GM12801 (cell line): ENCODE results near the gene WFDC1.

ENCODE experiments used
- TF ChIP-seq, protein P1 (sequence below): IDR thresholded peaks from one replicate; pipeline ENCODE4 v1.5.1; 2011; ENCODE audit warnings: control low read depth; ENCODE audit not compliant: insufficient read length; ENCODE audit errors: extremely low read depth

Gene WFDC1

DNA sequence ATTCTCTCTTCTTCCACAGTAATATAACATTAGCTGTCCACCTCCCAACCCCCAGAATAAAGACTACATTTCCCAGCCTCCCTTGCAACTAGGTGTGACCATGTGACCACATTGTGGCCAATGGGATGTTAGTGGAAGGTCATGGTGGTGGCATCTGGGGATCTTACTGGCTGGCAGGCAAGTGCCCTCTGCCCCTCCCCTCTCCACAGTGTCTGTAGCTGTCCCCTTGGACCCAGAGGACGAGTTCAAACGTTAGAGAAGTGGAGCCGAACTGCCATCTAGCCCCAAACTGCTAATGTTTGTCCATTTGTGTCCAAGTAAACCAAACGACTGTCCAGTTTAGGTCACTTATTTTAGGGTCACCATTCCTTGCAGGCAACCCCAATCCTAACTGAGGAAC is 28.2 kb upstream of the WFDC1 start:
- TF ChIP-seq, protein P1, sequence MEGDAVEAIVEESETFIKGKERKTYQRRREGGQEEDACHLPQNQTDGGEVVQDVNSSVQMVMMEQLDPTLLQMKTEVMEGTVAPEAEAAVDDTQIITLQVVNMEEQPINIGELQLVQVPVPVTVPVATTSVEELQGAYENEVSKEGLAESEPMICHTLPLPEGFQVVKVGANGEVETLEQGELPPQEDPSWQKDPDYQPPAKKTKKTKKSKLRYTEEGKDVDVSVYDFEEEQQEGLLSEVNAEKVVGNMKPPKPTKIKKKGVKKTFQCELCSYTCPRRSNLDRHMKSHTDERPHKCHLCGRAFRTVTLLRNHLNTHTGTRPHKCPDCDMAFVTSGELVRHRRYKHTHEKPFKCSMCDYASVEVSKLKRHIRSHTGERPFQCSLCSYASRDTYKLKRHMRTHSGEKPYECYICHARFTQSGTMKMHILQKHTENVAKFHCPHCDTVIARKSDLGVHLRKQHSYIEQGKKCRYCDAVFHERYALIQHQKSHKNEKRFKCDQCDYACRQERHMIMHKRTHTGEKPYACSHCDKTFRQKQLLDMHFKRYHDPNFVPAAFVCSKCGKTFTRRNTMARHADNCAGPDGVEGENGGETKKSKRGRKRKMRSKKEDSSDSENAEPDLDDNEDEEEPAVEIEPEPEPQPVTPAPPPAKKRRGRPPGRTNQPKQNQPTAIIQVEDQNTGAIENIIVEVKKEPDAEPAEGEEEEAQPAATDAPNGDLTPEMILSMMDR: no peak

DNA sequence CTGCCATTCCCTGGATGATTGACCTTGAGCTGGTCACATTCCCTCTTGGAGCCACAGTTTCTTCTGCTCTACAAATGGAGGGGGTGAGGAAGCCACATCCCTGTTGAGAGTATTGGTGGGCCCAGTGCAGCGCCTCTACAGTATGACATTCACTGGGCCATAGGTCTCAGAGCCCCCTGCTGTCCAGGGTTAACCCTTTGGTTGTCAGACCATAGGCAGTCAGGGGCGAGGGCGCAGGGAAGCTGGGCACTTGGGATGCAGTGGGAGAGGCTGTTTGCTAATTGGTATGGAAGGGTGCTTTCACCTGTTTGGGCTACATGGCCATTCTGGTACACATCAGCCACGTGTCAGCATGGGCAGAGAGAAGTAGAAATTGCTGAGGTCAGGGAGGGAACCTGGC is 27.3 kb upstream of the WFDC1 start:
- TF ChIP-seq, protein P1: no peak

DNA sequence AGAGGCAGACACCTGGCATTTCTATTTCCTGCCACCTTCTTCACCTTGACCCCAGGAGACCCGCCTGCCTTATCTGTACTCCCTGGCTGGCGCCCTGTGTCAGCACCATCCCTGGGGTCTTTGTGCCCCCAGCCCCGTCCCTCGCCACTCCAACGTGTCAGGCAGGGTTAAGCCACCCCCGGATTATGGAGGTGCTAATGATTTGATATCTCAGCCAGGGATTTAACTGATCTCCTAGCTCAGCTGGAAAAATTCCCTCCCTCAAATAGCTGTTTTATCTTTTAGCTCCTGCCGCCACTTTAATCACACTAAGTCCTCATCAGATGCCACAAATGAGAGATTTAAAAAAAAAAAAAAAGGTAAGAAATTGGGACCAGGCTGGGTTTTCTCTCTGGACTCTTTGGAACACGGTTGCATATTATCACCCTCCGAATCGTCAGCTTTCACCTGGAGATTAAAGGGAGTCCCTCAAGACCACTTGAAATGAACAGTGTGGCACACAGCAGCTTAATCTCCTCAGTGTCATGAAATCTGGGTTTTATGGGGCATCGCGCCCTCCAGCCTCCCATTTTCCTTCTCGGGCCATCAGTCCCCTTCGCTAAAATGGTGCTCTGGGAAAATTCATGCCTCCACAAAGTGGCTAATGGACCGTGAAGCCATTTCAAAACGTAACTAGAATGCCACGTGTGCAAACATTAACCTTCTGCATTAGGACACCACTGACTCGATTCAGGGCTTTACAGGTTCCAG is 26.2 kb upstream of the WFDC1 start:
- TF ChIP-seq, protein P1: no peak

DNA sequence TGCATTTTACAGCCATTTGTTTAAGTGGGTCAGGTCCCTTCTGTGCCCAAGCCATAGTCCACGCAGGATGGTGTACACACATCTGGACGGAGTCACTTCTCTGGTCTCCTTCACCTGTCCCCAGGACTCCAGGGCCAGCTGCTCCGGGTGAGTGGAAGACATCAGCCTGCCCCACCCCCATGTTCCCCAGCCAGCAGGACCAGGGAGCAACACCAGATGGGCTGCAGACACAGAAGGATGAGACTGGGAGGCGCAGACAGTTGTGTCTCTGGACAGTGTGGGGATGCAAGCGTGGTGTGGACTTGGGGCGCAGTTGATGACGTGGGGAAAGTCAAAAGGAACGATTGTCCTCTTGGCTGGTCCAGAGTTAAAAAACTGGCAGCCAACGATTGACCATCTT is 24.6 kb upstream of the WFDC1 start:
- TF ChIP-seq, protein P1: no peak

DNA sequence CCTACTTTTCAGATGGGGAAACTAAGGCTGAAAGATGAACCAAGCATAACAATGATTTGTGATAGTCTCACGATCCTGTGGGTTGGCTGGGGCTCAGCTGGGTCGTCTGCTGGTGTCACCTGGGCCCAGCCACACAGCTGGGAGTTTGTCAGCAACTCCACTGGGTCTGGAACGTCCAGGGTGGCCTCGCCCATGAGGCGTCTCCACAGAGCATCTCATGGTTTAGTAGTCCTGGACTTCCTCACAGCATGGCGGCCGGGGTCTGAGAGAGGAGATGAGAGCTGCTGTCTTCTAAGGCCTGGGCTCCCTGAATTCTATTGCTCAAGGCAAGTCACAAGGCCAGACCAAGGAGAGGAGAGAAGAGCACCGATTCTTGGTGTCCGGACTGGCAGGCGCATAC is 24.1 kb upstream of the WFDC1 start:
- TF ChIP-seq, protein P1: no peak

DNA sequence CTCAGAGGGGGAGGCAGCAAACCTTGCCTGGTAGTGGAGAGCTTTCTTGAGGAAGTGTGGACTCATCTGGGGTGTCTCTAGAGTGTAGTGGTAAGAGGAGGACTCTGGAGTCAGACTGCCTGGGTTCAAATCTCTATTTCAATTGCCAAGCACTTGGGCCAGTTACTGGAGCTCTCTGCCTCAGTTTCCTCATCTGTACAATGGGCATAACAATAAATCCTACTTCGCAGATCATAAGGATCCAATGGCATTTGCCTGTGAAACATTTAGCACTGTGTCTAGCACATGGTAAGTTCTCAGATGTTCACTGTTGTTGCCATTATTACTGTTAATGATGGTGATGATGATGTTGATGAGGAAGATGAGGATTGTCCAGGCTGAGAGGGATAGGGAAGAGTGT is 23.6 kb upstream of the WFDC1 start:
- TF ChIP-seq, protein P1: no peak

DNA sequence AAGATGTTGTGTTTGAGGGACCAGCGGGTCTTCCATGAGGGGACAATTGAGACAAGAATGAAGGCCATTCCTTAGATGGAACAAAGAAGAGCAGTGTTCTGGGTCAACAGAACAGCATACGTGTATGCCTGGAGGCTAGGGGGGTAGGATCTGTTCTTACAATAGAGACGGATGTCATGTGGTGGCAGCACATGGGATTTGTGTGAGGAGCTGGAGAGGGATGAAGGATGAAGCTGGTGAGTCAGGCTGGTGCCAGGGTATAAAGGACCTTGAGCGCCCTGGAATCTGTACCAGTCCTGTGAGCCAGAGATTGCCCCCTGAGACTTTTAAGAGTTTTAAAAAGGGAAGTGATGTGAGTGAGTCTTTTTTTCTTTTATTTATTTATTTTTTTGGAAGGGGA is 22.8 kb upstream of the WFDC1 start:
- TF ChIP-seq, protein P1: no peak
